Dermis microvascular lymphatic vessel endothelial cell (primary cell): Measurements from ENCODE around the gene EFCAB9. TPM values are rescaled to one million over a fixed set of nuclear protein-coding genes. Genes with fewer than 3 reads are reported as not detected.

Source experiments
- DNase-seq, 2 donors: peaks; one replicate each; pipeline versions ENCODE4 v3.0.0 to v3.0.0-alpha.2; 2010; ENCODE audit warnings: low read depth in 2 of 2
- total RNA-seq: library from RNA; depleted of rRNA; stranded (reverse); fragments of >200 nt; gene quantifications from 2 replicates; pipeline ENCODE4 v1.2.1, GENCODE V29; 2014

Gene EFCAB9
- total RNA-seq, 1 donor from 2014 or later, result not detected

DNA sequence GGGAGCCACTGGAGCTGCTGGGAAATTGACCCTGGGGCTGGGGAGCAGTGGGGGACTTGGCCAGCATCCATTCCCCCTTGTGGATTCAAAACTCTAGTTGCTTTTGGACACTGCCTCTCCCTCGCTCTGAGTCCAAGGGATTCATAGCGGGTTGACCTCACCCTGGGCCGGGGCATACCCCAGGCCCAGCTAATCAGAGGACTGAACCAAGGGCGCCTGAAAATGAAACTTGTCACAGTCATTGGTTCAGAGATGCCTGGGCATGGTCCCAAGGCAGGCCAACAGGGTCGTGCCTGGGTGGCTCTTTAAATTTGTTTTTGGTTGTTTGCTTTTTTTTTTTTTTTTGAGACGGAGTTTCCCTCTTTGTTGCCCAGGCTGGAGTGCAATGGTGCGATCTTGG lies 28.5 kb upstream of the EFCAB9 start:
- DNase-seq, result no peak

DNA sequence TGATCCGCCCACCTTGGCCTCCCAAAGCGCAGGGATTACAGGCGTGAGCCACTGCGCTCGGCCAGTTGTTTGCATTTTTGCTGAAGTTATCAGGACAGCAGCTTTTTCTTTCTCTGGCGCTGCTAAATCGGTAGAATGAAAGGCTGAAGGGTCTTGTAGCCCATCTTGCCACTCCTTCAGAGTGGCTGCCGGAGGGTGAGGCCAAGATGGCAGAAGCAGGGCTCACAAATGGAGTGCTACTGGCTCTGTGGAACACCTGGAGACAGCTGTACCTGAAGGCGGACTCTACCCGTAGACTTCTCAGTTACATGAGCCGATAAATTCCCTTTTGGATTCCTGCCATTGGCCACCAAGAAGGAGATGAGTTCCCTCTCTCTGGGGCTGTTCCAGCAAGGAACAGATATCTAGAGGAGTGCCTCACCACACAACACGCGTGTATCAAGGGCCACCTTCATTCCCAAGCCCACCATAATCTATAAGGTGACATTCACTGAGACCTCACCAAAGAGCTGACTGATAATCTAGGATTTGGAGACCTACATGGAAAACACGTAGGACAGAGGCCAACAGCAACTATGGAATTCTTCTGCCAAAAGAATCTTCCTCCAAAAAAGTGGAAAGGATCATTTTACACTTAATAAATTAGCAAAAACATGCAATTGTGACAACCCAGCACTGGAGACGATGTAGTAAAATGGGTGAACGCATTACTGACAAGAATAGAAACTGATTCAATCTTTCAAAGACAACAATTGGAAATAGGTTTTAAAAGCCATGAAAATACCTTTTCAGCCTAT lies 27.7 kb upstream of the EFCAB9 start:
- DNase-seq, result no peak

DNA sequence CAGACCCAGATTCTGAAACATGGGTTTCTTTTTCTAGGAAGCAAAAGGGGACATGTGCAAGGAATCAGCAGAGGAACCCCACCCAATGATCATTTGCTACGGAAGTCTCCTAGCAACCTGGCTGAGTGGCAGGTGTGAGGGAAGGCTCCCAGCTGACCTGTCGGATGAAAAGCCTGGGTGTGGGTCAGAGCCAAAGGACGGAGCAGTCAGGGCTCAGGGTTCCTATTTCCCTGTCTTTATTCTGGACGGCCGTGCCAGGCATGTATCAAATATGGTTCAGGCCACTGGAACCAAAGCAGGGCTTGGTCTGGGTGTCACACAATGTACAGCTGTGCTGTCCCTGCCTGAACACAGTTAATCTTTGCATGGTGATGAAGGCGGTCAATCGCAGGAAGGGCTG lies 26.1 kb upstream of the EFCAB9 start:
- DNase-seq, result no peak

DNA sequence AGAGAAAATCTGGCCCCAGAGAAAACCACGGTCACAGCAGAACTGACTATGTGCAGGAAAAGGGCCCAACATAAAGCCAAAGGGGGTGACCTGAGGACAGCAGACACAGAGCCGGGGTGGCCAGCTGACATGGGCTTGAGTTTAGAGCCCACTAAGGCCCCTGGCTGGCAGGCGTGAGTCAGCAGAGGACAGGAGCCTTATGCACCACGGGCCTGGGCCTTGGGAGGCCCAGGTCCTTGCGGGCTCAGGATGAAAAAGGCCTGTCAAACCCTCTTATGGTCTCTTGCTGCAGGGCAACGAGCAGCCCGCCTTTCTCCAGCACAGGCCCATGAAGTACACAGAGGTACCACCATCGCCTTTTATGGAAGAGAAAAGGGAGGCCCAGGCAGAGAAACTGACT lies 25.7 kb upstream of the EFCAB9 start:
- DNase-seq, result no peak

DNA sequence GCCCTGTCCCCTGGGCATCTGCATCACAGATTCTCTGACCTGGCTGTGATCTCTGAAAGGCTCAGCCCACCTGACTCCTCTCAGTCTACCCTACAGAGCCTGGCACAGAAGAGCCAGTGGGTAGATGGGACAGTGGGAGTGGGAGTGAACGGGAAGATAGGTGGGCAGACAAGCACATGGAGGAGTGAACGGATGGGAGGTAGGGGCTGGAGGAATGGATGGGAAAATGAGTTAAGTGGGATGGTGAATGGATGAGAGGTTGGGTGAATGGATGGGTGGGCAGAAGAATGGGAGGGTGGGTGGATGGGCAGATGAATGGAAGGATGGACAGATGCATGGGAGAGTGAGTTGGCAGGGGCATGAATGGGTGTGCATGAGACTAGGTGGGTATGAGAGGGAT lies 24.8 kb upstream of the EFCAB9 start:
- no peak for DNase-seq

DNA sequence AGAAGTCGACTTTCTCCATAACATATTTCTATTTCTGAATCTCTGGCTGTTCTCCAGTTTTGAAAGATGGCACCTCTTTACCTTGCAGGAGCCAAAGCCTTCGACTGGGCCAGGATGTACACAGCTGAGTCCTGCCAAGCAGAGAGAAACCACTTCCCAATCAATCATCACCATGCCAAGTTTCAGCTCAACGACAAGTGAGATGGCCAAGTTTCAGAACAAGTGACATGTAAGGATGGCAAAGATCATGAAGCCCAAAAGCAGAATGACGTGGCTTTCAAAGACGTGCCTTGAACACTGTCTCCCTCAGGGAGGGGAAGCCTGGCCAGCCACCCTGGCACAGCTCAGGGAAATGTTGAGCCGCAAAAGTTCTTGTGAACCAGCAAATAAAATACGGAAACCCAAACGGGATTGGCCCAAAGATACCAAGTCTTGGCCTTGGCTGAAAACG lies 23.7 kb upstream of the EFCAB9 start:
- no peak for DNase-seq

DNA sequence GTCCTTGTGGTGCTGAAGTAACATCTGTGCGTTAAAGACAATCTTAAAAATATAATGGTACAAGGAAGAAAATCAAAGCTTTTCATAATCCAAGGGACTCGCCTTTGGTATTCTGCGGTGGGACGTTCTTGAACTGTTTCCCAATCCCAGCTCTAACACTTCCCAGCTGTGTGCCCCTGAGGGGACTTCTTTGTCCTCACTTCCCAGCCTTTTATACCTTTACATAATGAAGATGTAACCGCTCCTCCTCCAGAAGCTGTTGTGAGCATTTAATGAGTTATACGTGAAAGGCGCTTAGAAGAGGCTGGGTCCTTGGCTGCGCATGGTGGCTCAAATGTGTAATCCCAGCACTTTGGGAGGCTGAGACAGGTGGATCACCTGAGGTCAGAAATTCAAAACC lies 22.9 kb upstream of the EFCAB9 start:
- DNase-seq, result no peak

DNA sequence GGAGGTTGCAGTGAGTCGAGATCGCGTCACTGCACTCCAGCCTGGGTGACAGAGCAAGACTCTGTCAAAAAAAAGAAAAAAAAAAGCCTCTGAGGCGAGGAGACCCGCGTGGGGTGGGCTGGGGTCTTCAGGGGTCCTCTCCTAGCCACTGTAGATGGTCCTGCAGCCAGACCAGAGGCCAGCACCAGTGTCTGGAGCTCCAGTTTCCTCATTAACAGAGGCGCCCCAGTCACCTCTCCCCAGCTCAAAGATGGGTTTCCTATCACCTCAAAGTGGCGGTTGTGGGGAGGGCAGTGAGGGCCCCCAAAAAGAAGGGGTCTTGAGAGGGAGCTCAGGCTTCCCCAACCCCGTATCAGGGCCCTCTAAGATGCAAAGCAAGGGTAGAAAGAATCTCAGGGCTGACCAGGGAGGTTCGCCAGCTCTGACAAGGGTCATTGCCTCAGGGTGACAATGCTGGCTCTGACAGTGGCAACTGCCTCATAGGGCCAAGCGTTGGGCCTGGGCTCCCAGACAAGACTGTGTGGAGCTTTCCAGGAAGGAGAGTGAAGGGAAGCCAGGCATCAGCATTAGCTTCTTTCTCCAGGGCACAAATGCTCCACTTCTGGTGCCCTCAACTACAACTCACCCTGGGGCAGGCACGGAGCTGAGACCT lies 20.9 kb upstream of the EFCAB9 start:
- DNase-seq, result no peak

DNA sequence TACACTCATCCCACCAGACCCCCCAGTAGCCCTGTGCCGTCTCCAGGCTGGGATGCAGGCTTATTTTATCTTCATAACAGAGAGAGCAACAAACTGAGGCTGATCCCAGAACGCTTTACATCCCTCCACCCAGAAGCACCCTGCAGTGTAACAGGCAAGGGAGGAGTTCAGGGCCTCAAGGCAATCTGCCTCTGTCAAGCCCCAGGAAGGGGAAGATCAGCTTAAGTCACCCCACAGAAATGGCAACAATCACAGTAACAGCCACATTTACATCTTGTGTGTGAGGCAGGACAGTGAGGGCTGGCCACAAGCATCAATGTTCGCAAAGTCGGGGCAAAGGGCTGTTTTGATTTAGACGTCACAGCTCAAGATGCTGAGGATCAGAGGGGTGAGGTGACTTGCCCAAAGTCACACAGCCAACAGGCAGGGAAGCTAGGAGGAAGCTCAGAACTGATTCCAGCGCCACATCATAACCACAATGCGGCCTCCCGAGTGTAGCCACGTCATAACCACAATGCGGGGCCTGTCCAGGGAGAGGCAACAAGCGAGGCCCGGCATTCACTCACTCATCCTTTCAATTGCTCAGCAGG lies 20.3 kb upstream of the EFCAB9 start:
- DNase-seq, result no peak

DNA sequence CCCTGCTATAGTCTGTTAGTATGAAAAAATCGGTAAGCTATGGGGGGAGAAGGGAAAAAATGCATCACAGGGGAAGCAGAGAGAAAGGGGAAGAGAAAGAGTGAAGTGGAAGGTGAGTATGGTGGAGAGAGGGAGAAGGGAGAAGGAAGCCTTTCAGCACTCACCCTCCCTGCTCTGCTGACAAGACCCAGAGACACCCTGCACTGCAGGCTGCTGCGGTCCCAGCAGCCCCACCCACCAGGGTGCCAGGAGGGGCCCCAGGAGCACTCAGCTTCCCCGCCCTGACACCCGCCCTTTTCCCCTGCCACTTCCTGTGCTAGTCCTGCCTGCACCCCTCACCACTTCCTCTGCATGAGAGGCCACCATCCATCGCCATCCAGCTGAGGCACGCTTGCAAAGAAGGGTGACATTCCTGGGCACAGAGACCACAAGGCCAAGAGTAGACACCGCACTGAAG lies 18.7 kb upstream of the EFCAB9 start:
- DNase-seq, result no peak

DNA sequence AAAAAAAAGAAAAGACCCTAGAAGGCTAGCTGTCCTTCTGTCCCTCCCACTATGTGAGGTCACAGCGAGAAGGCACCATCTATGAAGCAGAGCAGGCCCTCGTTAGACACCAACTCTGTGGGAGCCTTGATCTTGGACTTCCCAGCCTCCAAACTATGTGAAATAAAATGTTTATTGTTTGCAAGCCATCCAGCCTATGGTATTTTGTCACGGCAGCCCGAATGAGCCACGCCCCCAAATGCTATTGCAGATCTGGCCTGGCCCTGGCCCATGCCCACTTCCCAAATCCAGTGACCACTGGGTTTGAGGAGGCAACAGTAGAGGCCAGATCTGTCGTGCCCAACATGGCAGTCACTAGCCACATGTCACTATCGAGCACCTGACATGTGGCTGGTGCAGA lies 16.8 kb upstream of the EFCAB9 start:
- DNase-seq, result no peak

DNA sequence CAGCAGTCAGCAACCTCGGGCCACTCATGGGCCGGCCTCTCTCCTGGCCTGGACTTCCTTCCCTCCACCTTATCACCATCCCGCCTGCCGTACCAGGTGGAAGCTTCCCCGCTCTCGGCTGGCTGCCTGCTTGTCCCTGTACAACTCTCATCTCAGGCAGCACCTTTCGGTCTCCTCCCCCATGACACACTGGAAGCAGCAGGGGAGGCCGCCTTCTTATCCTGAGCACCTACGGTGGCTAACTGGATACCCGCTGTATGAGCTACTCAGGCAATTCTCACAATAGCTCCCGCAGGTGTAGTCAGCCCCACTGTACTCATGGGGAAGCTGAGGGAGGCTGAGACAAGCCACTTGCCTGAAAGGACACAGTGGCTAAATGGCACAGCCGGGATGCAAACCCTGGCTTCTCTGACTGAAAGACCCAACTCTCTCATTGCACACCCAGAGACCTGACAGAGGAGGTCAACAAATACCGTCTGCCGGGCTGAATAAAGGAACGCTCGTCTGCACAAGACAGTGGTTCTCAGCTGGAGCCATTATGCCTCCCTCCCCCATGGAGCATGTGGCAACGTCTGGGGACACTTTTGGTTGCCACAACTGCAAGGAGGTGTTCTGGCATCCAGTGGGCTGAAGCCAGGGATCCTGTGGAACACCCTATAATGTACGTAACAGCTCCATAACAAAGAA lies 15.5 kb upstream of the EFCAB9 start:
- peak in 1 of 2 donors; percentile 29 for DNase-seq

DNA sequence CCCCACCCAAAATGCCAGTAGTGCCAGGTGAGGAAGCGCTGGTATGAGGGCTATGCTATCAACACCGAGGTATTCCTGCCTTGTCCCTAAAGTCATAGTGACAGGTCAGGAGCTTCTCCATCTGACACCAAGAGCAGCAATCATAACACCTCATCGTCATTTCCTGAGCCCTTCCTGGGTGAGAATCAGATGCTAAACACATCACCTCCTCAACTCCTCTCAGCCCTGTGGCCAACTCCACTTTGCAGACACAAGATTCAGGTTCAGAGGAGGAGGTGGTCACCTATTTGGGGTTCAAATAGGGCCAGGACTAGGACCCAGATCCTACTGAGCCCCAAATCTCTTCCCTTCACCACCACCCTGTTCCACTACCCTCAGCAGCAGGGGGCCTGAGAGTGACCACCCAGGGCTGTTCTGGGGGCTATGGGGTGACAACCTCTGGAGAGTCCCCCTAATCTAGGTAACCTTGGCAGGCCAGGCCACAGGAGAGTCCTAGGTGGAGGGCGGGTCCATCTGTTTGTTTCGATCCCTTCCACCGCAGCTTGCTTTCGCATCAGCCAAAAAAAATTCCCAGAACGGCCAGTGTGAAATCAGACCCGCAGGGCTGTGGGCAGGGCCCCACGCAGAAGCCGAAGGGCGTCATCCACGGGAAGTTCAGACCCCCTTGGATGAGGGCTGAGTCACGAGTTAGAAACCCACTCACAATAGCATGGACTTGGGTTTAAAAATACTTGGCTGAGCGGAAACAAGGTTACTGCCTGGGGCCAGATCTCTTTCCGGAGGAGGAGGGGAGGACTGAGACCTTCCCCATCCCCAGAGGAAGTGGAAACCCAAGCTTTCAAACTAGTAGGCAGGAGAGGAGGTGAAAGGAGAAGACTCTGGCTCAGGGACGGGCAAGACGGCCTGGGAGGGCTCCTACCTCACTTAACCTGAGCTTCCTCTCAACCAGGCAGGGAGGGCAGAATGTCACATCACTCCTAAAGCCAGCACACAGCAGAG lies 14.7 kb upstream of the EFCAB9 start:
- peak; percentile 50 to 82 for DNase-seq

DNA sequence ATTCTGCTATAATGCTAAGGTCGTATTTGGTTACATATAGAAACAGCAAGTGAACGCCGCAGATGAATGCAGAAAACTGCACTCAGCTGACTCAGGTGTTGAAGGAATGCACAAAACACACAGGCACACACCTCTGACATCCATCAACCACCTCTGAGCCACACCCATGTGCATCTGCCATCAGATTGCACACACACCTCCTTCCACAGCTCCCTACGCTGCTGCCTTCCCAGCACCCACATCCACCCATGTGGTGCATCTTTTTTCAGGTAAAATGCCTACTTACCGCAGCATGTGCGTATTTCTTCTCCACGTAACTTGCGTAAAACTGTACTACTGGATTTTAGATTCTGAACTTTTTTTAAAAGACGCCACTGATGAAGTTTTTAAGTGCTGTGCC lies 13.0 kb upstream of the EFCAB9 start:
- no peak for DNase-seq

DNA sequence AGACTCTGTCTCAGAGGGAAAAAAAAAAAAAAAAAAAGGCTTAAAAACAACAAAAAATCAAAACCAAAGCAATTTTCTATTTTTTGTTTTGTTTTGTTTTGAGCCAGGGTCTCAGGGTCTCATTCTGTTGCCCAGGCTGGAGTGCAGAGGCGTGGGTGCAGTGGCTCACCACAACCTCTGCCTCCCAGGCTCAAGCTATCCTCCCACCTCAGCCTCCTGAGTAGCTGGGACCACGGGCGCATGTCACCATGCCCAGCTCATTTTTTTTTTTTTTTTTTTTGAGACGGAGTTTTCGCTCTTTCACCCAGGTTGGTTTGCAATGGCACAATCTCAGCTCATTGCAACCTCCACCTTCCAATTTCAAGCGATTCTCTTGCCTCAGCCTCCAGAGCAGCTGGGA lies 11.7 kb upstream of the EFCAB9 start:
- DNase-seq, result no peak

DNA sequence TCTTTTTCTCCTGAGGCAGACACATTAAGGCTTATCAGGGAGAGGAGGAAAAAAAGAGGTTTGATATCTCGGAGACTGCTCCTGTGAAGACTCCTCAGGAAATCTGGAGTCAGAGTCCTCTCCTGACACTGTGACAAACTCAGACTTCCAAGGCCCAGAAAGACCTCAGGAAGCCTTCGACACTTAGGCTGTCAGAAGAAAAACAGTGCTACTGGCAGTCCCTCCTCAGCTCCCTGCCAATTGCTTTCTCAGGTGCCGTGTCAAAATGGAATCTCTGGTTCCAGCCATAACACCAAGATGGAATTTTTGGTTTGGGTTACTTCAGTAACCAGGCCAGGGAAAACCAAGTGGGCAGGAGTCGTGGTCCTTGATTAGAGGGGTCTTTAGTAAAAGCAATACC lies 10.1 kb upstream of the EFCAB9 start:
- no peak for DNase-seq

DNA sequence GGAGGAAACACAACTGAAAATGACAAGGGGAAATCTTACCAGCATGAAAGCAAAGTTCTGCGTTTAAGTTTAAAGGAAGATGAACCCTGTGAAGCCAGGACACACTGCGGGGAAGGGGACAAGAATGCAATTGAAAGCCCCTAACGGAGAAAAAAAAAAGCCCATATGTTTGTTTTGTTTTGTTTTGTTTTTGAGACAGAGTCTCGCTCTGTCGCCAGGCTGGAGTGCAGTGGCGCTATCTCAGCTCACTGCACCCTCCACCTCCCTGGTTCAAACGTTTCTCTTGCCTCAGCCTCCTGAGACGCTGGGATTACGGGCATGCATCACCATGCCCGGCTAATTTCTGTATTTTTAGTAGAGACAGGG lies 8.9 kb upstream of the EFCAB9 start:
- no peak for DNase-seq

DNA sequence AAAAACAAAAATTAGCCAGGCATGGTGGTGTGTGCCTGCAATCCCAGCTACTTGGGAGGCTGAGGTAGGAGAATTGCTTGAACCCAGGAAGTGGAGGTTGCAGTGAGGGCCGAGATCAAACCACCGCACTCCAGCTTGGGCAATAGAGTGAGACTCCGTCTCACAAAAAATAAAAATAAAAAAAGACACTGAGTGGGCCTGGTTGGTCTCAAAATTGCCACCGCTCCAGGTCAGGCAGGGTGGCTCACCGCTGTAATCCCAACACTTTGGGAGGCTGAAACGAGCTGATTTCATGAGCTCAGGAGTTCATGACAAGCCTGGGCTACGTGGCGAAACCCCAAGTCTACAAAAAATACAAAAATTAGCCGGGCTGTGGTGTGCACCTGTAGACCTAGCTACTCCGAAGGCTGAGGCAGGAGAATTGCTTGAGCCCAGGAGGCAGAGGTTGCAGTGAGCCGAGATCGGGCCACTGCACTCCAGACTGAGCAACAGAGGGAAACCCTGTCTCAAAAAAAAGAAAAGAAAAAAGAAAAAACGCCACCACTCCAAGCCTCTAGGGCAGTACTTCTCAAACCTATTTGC lies 7.8 kb upstream of the EFCAB9 start:
- DNase-seq, result no peak

DNA sequence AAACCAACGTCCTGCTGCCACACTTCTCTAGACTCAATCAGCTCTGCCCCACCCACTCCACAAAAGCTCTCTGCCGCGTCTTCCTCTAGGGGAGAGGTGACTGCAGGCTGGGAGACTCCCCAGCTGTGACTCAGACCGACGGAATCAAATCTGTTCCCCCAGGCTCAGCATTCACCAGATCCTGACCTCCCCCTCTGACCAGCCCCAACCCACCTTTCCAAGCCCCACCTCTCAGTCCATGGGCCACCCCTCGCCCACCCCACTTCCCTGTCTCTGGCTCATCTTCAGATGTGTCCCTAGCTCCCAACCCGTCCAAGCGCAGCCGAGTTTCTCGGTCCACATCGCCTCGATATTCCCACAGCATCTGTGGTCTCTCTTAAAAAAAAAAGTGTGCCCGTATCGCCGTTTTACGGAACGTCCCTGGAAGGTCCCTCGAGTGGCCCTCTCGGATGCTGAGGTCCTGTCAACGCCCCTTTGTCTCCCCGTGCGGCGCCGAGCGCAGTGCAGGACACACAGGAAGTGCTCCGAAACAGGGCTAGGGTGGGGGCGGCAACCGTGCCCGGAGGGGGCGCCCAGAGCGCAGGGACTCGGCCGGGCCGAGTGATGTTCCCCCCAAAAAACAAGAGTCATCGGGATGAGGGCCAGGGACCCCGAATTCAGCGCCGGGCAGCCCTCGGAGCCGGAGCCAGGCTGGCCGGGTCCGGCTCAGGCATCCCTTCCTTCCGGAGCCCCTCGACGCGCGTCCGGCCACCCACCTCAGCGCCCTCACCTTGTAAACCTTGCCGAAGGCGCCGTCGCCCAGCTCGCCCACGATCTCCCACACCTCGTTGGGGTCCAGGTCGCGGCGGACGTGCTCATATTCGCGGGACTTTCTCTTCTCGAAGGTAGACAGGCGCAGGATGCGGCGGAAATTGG lies 6.6 kb upstream of the EFCAB9 start:
- DNase-seq, result peak in 1 of 2 donors; percentile 82
